Measurements from ENCODE around the gene CLPSL1.

GRCh38 chr6:35781290-35781689, 471 bp downstream of the CLPSL1 start:
- no peak for TF ChIP-seq CTCF (conservative IDR thresholded peaks at IDR 0.05 in 1 of 2, IDR thresholded peaks at IDR 0.05 in 1 of 2; ENCODE audit: low read depth in 1 of 2, low read length in 2 of 2)
- no peak for TF ChIP-seq EZH2 (IDR thresholded peaks at IDR 0.05; ENCODE audit: low read length, missing control alignments)

All from fibroblast of lung (primary cell).